GM18517 (cell line): Measurements from ENCODE around the gene LRRC8C.
A peak's percentile ranks its signal among the peaks of the same experiment; 100 is the strongest.

ENCODE experiments used
- ATAC-seq: cut with Tn5 transposase; IDR thresholded peaks from one replicate; pipeline ENCODE4 v1.9.1; 2021; ENCODE audit warnings: mild to moderate bottlenecking, moderate library complexity; ENCODE audit not compliant: unreplicated experiment

Gene LRRC8C

DNA sequence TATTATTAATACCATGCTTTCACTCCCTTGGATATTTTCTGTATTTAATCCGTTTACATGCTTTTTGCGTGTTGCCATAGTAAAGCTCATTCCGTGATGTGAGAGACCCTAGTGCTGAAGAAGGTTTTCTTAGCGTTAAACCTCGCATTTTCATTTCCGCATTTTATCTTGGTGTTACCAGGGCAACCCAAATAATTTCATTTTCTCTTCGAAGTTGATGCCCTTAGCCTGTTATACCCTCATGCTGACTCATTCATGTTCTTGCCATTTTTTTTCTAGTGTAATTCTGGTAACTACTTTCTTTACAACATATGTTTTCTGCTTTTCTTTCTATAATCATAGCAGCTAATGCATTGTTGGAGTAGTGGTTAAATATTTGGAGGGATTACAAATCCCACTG, 37.2 kb downstream of the LRRC8C start:
- ATAC-seq, result peak; percentile 99

DNA sequence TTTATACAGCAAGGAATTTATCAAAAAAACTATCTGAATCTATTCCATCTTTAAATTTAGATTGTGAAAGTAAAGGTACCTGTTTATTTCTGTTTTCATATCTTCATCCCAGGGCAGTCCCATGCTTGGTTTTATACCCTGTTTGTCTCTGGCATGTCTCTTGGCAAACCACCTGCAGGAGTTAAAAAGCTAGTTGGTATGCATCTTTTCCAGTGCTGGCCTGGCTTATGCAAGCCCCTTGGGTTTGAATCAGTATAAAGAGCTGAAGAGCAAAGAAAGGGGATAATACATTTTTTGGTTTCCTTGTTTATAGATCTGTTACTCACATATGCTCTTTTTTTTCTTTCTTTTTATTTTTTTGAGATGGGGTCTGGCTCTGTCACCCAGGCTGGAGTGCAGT, 37.8 kb downstream of the LRRC8C start:
- ATAC-seq, result peak; percentile 8

DNA sequence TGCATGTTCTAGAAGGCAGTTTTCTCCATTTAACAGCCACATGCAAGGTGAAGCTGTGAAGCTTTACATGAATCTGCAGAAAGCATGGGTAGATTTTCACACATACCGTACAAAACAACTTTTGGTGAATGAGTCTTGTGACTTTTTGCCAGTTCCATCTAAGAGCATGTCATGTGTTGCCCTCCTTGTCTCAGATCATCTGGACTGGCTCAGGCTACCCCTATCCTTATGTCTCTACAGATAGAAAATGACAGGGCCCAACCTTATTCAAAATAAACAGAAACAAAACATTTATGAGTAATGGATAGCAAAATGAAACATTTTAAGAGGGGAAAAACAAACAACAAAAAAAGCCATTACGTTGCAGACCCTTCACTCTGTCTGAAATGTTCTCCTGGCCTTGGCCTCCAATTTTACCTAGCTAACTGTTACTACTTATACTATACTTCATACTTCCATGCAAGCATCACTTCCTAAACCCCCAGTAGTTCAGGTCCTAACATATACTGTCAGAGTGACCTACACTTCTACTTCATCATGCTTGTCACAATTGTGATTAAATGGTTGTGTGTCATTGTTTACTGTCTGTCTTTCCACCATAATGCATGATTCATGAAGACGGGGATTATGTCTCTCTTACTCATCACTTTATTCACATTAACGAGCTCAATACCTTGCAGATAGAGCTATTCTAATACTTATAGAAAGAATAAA, 39.0 kb downstream of the LRRC8C start:
- no peak for ATAC-seq

DNA sequence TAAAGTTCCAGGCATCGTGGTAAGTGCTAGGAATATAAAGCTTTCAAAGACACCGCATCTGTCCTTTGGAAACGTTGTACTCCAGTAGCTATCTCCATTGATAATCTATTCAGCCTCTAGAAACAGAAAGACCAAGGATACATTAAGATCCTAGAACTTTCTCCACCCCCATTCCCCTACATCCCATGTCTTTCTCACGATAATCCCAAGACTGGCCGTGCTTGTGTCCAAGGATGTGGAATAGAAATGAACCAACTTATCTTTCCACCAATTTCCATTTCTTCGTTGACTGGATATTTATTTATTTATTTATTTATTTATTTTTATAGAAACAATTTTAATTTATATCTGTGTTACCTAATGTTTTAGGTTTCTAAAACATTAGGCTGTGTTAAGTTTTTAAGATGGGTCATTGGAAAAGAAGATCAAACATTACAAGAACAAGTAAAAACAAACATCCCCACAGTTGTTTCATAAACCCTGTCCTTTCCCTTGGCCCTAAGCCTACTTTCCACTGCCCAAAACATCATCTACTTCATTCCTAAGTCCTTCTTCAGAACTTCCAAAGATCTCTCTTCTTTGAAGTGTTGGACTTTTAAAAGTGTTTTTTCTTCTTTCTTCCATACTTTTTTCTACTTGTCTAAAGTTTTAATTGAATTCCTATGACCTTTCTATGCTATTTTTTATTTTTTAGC, 39.7 kb downstream of the LRRC8C start:
- ATAC-seq, result no peak

DNA sequence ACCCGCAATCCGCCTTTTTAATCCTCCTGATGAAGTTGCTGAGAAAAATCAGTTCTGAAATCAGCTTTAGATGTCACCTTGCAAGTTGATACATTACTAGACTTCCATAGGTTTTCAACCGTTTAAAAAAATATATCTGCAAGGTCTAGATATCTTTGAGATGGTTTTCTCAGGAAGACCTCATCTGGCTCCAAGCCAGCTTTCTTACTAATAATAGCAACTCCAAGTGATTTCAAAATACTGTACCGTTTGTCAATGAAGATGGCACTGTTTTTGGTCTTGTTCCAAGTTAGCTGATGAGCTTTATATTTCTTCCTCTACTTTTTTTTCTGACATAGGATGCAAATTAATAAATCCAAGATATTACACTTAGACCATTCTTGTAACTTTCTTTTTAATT, 40.3 kb downstream of the LRRC8C start:
- ATAC-seq, result no peak

DNA sequence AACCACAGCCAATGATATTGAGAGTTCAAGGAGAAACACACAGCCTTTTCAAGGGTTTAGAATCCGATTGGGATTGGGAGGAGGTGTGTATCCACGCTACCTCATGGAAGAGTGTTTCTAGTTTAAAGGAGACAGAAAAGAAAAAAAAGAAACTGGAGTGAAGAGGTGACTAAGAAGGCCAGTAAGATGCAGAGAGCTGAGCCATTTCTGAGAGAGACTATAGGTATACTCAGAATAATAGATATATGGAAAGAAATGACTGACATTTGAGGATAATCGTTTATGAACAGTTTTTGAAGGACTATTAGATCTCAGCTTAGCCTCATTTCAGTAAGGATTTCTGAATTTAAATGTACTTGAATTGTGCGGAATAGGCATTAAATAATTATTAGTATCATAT, 42.8 kb downstream of the LRRC8C start:
- ATAC-seq, result no peak

DNA sequence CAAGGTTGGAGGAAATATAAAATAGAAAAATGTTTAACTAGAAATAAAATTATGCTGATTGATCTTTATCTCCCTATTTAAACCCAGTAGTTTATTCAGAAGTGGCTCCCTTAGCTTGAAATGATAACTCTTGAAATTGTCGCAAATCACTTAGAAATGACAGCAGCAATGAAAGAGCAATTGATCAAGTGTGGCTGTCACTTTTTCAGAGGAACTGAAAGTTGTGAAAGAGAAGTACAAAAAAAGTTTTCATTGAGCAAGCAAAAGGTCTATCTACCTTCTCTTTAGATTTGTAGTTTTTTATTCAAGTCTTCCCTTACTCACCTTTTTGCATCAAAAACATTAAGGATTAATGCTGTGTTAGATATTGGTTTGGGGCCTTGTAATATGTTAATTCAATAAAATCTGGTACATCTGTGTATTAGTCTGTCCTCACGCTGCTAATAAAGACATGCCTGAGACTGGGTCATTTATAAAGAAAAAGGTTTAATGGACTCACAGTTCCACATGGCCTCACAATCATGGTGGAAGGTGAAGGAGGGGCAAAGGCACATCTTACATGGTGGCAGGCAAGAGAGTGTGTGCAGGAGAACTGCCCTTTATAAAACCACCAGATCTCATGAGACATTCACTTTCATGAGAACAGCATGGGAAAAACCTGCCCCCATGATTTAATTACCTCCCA, 48.3 kb downstream of the LRRC8C start:
- ATAC-seq, result peak; percentile 82

DNA sequence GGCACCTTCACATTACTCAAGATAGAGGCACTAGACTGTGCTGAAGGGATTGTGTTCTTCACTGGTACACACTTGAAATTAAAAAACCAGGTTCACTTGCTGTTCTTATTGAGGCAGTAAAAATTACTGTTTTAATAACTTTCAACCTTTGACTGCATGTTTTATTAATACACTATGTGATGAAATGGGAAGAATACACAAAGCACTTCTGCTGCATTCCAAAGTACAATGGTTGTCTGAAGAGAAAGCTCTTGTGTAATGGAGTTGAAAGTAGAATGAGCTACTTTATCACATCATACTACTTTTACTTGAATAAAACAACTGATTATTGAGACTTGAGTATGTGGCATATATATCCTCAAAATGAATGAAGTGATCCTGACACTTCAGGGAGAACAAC, 49.7 kb downstream of the LRRC8C start:
- no peak for ATAC-seq

DNA sequence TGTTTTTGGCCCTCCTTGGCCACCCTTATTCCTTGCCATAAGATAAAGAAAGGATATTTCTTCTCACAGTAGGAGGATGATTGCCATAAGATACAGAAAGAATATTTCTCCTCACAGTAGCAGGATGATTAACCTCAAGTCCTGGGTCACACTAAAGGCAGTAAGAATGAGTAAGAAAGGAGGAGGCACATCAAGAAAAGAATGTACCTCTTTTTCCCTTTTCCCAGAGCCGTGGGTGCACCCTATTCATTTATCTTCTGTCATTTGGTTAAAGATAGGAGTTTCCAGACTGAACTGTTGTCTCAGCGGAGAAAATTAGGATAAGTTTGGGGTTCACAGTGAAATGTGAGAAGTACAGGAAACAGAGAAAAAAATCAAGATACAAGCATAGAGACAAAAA, 52.5 kb downstream of the LRRC8C start:
- no peak for ATAC-seq

DNA sequence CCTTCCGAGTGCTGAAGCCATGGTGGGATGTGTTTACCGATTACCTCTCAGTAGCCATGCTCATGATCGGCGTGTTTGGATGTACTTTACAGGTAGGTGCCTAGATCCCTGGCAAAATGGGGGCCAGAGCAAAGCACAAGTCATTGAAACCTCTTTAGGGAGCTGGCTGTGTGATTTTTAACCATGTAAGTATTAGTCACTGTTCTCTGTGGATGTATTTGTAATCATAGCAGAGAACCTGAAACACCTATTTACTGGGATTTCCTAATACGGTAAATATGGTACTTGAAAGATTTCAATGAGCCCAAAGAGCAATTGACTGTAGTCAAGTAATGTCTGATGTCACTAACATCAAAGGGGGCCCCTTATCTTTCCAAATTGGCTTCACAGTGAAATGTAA, 53.6 kb downstream of the LRRC8C start:
- ATAC-seq, result no peak

DNA sequence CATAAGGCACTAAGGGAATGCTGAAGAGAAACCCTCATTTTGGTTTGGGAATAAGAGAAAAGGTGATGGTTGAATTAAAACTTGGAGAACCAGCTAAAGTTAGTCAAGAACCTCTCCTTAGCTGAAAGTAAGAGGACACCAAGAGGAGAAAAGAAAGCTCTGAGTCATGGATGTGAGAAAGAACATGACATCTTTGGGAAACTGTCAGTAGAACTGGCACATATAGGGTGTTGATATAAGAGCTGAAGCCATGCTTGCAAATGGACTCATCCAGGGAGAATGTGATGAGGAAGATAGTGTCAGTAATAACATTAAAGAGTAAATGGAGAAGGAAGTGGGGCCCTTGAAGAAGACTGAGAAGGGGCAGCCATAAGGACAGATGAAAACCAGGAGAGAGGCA, 54.3 kb downstream of the LRRC8C start:
- ATAC-seq, result no peak

DNA sequence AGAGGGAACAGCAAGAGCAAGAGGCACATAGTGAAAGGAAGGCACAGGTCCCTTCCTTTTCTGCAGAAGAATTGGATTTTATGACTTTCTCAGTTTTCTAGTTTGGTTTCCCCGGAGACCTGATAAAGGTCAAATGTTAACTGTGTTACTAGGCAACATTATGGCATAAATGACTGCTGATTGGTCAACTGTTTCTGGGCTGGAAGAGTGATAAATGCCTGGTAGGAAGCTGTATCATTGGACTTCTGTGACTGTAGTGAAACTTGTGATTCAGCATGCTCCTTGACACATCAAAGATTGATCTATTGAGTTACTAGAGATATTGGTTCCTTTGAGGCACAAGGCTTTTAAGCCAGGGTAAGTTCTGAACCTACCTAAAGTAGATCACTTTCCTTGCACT, 55.7 kb downstream of the LRRC8C start:
- no peak for ATAC-seq

DNA sequence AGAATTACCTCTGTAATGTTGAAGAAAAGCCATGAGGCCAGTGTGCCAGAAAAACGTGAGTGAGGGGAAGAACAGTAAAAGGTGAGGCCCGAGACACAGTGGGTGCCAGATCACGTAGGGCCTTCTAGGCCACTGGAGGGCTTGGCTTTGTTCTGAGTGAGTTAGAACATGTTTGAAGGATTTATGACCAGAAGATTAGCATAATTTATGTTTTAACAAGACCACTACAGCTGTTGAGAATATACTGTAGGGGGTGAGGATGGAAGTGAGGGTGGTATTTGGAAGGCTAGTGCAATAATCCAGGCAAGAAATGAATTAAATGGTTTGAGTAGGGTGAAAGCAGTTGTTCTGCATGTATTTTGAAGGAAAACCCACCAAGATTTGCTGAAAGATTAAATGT, 56.3 kb downstream of the LRRC8C start:
- ATAC-seq, result no peak

DNA sequence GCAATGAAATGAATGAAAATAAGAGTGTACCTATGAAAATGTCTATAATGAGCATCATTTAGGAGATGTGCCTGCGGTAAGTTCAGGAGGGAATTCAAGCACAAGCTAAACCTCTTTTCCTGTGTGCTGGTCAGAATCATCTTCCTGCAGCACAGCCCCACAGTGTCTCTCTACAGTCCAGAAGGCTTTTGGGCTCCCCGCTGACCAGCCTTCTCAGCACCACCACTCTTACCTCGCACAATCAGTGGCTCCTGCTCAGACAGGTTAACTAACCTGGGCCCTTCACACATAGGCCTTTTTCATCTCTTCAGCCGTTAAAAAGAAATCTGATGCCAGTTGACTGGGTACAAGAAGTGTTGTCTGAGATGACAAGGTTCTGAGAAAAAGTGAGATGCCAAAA, 57.7 kb downstream of the LRRC8C start:
- no peak for ATAC-seq

DNA sequence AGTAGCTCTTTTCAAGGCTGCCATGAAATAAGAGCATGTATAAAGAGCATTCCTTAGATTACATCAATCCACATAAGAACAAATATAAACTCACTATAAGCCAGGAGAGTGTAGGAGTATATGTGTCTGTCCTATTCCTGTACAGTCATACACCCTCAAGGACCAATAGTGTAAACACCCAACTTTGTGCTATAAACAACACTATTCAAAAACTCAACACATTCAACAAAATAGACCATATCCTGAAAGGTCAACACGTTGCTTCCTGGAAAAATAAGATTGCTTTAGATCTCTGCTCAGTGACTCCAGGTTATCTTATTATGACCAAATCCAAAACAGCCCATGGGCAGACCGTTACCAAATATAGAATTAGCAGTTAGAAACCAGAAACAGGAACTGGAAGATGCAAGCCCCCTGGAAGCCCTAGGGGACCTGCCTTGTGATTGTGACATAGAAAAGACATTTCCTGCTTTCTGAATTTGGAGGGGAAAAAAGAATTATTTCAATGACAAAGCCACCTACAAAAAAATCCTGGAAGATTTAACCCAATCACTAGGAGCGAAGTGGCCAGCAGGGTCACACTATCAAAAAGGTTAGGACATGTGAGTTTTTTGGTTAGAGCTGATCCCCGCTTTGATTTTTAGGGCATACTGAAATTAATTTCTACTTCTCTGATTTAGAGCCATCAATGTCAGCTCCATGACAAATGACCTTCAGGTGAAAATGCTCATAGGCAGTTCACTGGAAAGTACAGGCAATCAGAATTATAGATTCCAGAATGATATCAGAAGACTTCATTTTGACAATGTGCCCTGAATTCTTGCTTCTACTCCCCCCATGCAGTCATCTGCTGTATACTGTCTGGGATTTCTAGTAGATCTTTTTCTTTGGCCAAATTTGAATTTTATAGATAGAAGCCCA, 59.9 kb downstream of the LRRC8C start:
- ATAC-seq, result peak; percentile 64

DNA sequence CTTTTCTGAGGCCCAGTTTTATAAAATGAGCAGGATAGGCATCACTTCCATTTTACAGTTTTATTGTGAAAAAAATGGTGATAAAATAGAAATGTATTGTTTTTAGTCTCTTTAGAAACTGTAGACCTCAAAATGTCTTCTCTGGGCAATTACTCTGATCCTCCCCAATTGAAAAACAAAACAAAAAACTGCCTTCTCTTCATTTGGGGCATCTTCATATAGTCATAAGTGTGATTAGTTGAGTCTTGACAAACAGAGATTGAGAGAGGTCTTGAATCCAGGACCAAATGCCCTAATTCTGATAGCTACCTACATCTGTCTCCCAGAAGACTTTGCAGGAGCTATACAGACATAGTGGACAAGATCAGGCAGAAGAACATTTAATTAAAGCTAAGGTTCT, 62.9 kb downstream of the LRRC8C start:
- ATAC-seq, result no peak

DNA sequence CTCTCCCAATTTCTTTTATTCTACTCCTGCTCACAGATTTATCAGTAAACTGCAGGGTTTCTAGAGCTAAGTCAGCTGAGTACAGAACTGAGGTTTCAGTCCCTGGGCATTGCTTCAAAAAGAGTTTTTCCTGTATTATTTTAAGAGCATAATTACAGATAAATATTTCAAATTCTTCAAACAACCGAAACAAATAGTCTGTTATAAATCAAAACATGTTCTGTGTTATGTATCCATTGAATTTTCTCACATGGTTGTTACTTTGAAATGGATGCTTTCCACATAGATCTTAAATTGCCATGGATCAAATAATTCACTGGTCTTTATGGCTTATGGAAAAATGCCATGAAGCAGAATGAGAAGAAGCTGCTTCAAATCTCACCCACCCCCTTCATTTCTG, 64.5 kb downstream of the LRRC8C start:
- ATAC-seq, result no peak

DNA sequence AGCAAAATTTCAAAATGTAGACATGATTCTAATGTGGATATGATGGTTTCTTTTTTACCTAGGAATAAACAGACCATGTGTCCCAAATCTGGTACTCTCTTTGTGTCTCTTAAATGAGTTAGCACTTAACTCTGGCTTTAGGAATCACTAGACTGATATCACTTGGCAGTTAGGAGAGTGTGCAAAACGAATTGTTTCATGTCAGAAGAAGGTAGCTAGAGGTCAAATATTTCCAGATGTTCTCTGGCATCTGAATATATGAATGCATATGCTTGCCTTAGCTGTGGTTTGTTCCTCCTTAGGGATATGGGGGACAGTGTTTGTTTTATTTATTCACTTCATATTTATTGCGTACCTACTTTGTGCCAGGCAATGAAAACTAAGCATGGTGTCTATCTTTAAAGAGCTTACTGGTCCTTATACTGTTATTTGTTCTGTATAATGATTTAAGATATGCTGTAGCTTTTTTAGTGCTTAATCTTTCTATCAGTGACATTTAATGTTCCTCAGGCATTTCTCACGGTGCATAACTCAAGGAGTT, 65.2 kb downstream of the LRRC8C start:
- no peak for ATAC-seq

DNA sequence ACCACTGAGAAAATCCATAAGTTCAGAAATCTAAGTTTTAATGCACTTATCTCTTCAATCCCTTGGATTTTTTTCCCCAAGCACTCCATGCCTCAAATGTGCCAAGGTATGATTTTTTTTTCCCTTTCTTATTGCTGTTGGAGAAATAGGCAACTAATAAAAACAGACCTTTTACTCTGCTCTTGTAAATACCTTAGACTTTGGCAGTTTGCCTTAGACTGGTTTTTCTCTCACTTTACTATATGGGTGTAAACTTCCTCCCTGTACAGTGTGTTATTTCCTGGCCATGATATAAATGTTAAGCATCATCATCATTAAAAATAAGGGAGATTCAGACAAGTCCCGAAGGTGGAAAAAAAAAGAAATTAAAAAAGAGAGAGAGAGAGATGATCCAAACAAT, 65.7 kb downstream of the LRRC8C start:
- ATAC-seq, result no peak

DNA sequence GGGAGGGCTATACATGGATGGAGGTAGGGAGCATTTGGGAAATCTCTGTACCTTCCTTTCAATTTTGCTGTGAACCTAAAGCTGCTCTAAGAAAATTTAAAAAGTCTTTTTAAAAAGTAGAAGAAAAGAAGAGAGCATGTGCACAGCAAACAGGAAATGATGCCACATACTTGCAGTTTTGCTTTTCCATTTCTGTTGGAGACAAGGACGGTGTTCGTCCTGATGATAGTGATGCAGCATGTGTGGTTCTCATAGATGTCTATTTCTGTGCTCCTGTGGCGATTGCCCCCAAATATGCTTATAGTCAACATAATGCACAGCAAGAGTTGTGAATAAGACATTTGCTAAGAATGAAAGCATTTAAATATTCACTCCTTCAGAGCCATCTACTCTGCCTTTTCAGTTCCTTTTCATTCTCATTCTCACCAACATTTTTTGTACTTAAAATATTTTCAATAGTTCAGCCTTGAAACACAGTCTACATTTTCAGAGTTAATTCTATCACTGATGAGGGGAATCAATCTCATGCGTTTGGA, 66.6 kb downstream of the LRRC8C start:
- no peak for ATAC-seq
